IPS DF 6.9 (cell line): ENCODE results near the gene LCN15.
"Not testable (repeated sequence)": the region's sequence is repeated elsewhere in the genome, so short reads cannot be mapped to it uniquely, and the experiment has no call there.

Source experiments
- DNase-seq: peaks from one replicate; pipeline ENCODE4 v3.0.0-alpha.2; 2013; ENCODE audit warnings: low read depth, low spot score
- H3K27ac ChIP-seq: one replicate; pipeline ENCODE4 v1.5.1; 2013; ENCODE audit warnings: low read length, control low read depth
- H3K27me3 ChIP-seq: 2 replicates; pipeline ENCODE4 v1.6.1; 2013; ENCODE audit warnings: mild to moderate bottlenecking, low read length; ENCODE audit not compliant: control insufficient read depth, insufficient read depth
- H3K36me3 ChIP-seq: 2 replicates; pipeline ENCODE4 v1.6.1; 2013; ENCODE audit warnings: low read length; ENCODE audit not compliant: control insufficient read depth, insufficient read depth
- H3K4me1 ChIP-seq: 2 replicates; pipeline ENCODE4 v1.6.1; 2013; ENCODE audit warnings: low read length; ENCODE audit not compliant: control insufficient read depth, insufficient read depth
- H3K4me3 ChIP-seq: 2 replicates; pipeline ENCODE4 v1.5.1; 2013; ENCODE audit warnings: mild to moderate bottlenecking, low read length
- H3K9me3 ChIP-seq: 2 replicates; pipeline ENCODE4 v1.6.1; 2013; ENCODE audit warnings: low read length, inconsistent platforms; ENCODE audit not compliant: control insufficient read depth, insufficient read depth
- WGBS: extraction: QIAGEN DNeasy Blood & Tissue Kit; methylation state at CpG from one replicate; pipeline ENCODE4 v1.1.7; 2013; ENCODE audit warnings: mixed read lengths, missing lambda C conversion rate; ENCODE audit not compliant: insufficient read length, insufficient coverage; 5-methylcytosine and 5-hydroxymethylcytosine counted together

Gene LCN15

GRCh38 chr9:136755302-136756133, 8.8 kb downstream of the LCN15 start:
- not testable (repeated sequence) for H3K4me3 ChIP-seq, H3K36me3 ChIP-seq, DNase-seq, H3K4me1 ChIP-seq, H3K27me3 ChIP-seq, H3K27ac ChIP-seq, H3K9me3 ChIP-seq
- WGBS, result no CpG with 5 or more reads among the region's 22 CpGs

- no peaks in the 10 kb centered on the region for H3K27me3 ChIP-seq
- no peak overlapping the region for H3K4me3 ChIP-seq
- no CpG with 5 or more reads among the region's 24 CpGs for WGBS
- H3K9me3 ChIP-seq, result no peaks in the 10 kb centered on the region
- no peaks in the 10 kb centered on the region for H3K36me3 ChIP-seq
- no peak overlapping the region for H3K27ac ChIP-seq
- DNase-seq, result no peak
- no peaks in the 10 kb centered on the region; the same call in 1 of the 2 replicates for H3K4me1 ChIP-seq
Observed at GRCh38 chr9:136754626-136755301, 9.6 kb downstream of the LCN15 start.

- H3K36me3 ChIP-seq, result no peaks in the 10 kb centered on the region
- H3K4me3 ChIP-seq, result no peak overlapping the region
- no peaks in the 10 kb centered on the region for H3K27me3 ChIP-seq
- no peaks in the 10 kb centered on the region; the same call in 1 of the 2 replicates for H3K4me1 ChIP-seq
- no peak overlapping the region for H3K27ac ChIP-seq
- WGBS, result no CpG with 5 or more reads among the region's 17 CpGs
- no peaks in the 10 kb centered on the region for H3K9me3 ChIP-seq
- no peak for DNase-seq
Observed at GRCh38 chr9:136754059-136754572, 10.2 kb downstream of the LCN15 start.

GRCh38 chr9:136753371-136754058, 10.8 kb downstream of the LCN15 start:
- H3K36me3 ChIP-seq, result no peaks in the 10 kb centered on the region
- no peaks in the 10 kb centered on the region for H3K27me3 ChIP-seq
- H3K4me1 ChIP-seq, result no peaks in the 10 kb centered on the region; the same call in 1 of the 2 replicates
- no peak for DNase-seq
- H3K4me3 ChIP-seq, result no peak overlapping the region
- H3K27ac ChIP-seq, result no peak overlapping the region
- no CpG with 5 or more reads among the region's 31 CpGs for WGBS
- H3K9me3 ChIP-seq, result no peaks in the 10 kb centered on the region

- no peaks in the 10 kb centered on the region for H3K9me3 ChIP-seq
- no peaks in the 10 kb centered on the region for H3K27me3 ChIP-seq
- DNase-seq, result no peak
- no peaks in the 10 kb centered on the region for H3K36me3 ChIP-seq
- no peaks in the 10 kb centered on the region for H3K4me1 ChIP-seq
- no peak overlapping the region for H3K27ac ChIP-seq
- no peak overlapping the region for H3K4me3 ChIP-seq
Observed at GRCh38 chr9:136751814-136752213, 12.5 kb downstream of the LCN15 start.

- Histone ChIP-seq H3K27ac (no peak overlapping the region), H3K4me1 (no peaks in the 10 kb centered on the region; the same call in 1 of the 2 replicates), H3K4me3 (no peak overlapping the region), H3K9me3 (no peaks in the 10 kb centered on the region), H3K27me3 (no peaks in the 10 kb centered on the region), H3K36me3 (no peaks in the 10 kb centered on the region)
- no peak for DNase-seq
- no CpG with 5 or more reads among the region's 1 CpG for WGBS
Observed at GRCh38 chr9:136751244-136751643, 13.1 kb downstream of the LCN15 start.

GRCh38 chr9:136750526-136750925, 13.8 kb downstream of the LCN15 start:
- no peak overlapping the region for H3K27ac ChIP-seq
- WGBS, result no CpG with 5 or more reads among the region's 2 CpGs
- no peak overlapping the region for H3K4me3 ChIP-seq
- no peaks in the 10 kb centered on the region; the same call in 1 of the 2 replicates for H3K4me1 ChIP-seq
- DNase-seq, result no peak
- H3K27me3 ChIP-seq, result no peaks in the 10 kb centered on the region
- no peaks in the 10 kb centered on the region for H3K36me3 ChIP-seq
- no peaks in the 10 kb centered on the region for H3K9me3 ChIP-seq

GRCh38 chr9:136748666-136749611, 15.4 kb downstream of the LCN15 start:
- H3K27me3 ChIP-seq, result no peaks in the 10 kb centered on the region
- no peak overlapping the region for H3K4me3 ChIP-seq
- no CpG with 5 or more reads among the region's 21 CpGs for WGBS
- no peaks in the 10 kb centered on the region for H3K36me3 ChIP-seq
- no peaks in the 10 kb centered on the region; the same call in 1 of the 2 replicates for H3K4me1 ChIP-seq
- H3K9me3 ChIP-seq, result no peaks in the 10 kb centered on the region
- DNase-seq, result no peak
- H3K27ac ChIP-seq, result no peak overlapping the region

GRCh38 chr9:136748201-136748600, 16.1 kb downstream of the LCN15 start, which contains the start of gene LCN6:
TSS of gene LCN6 (minus strand) at chr9:136748525. CDS start at chr9:136748483, 42 bp downstream.
- Histone ChIP-seq H3K4me3 (no peak within 1 kb of the TSS; the same call in 1 of the 2 replicates), H3K27ac (no peak within 1 kb of the TSS), H3K36me3 (no peaks in the 10 kb centered on the region), H3K27me3 (no peaks in the 10 kb centered on the region), H3K9me3 (no peaks in the 10 kb centered on the region), H3K4me1 (no peaks in the 10 kb centered on the region; the same call in 1 of the 2 replicates)
- DNase-seq, result no peak
- WGBS, result no CpG with 5 or more reads among the region's 8 CpGs
